Measurements from ENCODE around the gene ORC3.
"Not testable (repeated sequence)": the region's sequence is repeated elsewhere in the genome, so short reads cannot be mapped to it uniquely, and the experiment has no call there.

ORC3 gene

DNA sequence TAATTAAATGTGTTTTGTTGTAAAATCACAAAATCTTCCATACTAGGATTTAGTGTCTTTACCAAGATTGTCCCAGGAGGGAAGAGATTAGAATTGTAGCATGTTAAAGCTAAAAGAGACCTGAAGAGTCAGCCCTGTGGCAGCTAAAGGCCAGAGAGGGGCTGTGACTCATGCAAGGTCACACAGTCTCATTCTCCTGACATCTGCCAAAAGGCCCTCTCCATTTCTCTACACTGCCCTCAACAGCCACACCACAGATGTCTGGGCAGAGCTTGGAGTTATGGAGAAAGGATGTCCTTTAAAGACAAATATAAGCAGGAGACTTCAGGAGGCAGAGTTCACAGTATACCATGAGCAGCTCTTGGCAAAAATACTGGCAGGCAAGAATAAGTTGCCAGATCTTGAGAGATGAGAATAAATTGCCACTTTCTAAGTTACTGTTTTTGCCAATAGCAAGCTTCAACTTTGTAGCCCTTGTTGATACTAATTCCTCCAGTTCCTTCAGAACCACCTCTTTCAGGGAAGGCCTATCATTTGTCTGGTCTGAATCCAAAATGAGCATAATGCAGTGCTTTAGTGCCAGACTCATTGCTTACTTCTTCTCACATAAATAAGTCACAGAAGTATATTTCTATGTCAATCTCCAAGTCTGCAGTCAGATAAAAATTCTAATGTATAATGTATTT lies 70.4 kb downstream of the ORC3 start:
- no peak for DNase-seq (ENCODE audit: low read depth in 2 of 2)

- no peak for DNase-seq (ENCODE audit: low read depth in 2 of 2)
These were observed 71.1 kb downstream of the ORC3 start for GRCh38 chr6:87661016-87661415.

- no peak for DNase-seq (ENCODE audit: low read depth in 2 of 2)
These were observed 71.6 kb downstream of the ORC3 start for GRCh38 chr6:87661503-87661902.

DNA sequence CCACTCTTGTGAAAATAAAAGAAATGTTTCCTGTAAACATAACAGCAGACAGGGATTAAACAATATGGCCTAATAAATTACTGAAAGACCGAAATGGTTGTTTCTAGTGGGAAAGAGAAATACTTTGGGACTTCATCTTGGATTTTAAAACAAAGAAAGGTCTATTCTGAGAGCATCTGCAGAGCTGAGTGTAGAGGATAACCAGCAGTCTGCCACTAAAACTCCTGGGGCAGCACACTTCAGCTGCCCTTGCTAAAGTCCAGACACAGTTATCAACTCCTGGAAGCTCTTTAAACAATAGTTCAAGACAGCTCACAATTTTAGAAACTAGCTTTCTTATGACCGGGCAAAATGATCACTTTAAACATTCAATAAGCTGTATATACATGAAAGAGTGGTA lies 73.5 kb downstream of the ORC3 start:
- no peak for DNase-seq (ENCODE audit: low read depth in 2 of 2)

DNA sequence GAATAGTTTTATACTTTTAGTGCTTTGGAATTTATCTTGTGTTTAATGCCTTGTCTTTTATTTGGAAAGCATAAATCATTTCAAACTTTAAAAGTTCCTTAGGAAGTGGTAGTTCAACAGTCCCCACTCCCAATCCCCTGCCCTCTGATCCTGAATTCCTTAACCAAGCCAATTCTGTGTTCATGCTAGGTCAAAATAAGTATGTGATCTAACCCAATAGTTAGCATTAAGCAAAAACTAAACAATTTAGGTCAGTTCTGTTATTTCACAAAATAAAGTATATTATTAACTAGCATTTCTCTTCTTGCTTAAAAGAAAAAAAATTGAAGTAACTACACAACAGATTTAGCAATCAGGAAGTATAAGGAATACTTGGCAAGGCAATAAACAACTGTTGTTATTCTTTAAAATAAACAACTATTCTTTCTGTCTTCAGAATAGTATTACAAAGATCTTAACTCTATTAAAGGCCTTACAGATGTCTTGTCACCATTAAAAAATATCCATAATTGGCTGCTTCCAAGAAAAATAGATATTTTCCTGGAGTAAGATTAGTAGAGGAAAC lies 75.1 kb downstream of the ORC3 start:
- DNase-seq (ENCODE audit: low read depth in 2 of 2) = no peak

DNA sequence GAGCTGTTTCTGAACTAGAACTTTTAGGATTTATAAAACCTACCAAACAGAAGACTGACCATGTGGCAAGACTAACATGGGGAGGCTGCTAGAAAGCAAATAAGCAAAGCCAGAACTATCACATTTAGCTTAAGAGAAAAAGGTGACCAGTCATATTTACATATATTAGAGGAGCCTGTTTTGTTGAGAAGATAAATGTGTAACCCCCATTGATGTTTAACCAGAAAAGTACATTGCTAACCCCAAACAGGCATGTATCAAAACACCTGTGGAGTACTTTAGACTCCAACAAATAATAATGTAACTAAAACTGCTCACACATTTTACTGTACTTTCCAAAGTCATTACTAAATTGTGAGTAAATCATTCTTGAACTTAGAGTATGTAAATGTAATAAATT lies 77.1 kb downstream of the ORC3 start:
- DNase-seq (ENCODE audit: low read depth in 2 of 2) = no peak

- DNase-seq (ENCODE audit: low read depth in 2 of 2) = no peak
These were observed 78.1 kb downstream of the ORC3 start for GRCh38 chr6:87668013-87668412.

- DNase-seq (ENCODE audit: low read depth in 2 of 2) = no peak
These were observed 79.1 kb downstream of the ORC3 start for GRCh38 chr6:87669051-87669450.

DNA sequence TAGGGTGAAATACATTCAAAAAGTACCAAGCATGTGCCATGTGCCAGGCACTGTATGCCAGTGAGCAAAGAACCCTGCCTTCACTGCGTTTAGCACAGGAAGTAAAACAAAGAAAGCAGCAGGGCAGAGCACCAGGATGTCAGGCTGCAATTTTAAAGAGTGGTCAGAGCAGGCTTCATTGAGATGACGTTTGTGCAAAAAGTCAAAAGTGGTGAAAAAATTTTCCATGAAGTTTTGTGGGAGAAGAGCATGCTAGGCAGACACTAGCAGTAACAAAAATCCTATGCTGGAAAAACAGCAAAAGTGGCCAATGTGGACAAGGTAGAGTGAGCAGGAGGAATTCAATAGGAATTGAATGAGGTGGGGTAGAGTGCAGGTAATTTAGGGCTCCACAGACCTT lies 80.8 kb downstream of the ORC3 start:
- no peak for DNase-seq (ENCODE audit: low read depth in 2 of 2)

GRCh38 chr6:87671555-87672029 lies 81.7 kb downstream of the ORC3 start:
- no peak for DNase-seq (ENCODE audit: low read depth in 2 of 2)

- no peak for DNase-seq (ENCODE audit: low read depth in 2 of 2)
These were observed 82.7 kb downstream of the ORC3 start for GRCh38 chr6:87672641-87673040.

DNA sequence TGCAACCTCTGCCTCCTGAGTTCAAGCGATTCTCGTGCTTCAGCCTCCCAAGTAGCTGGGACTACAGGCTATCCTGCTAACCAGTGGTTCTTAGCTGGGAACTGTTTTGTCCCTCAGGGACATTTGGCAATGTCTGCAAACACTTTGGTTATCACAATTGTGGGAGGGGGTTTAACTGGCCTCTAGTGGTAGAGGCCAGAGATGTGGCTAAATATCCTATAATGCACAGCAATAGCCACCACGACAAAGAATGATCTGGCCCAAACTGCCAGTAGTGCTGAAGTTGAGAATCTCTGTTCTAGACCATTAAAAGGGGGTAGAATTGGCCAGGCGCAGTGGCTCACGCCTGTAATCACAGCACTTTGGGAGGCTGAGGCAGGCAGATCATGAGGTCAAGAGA lies 83.3 kb downstream of the ORC3 start:
- DNase-seq (ENCODE audit: low read depth in 2 of 2) = no peak

DNA sequence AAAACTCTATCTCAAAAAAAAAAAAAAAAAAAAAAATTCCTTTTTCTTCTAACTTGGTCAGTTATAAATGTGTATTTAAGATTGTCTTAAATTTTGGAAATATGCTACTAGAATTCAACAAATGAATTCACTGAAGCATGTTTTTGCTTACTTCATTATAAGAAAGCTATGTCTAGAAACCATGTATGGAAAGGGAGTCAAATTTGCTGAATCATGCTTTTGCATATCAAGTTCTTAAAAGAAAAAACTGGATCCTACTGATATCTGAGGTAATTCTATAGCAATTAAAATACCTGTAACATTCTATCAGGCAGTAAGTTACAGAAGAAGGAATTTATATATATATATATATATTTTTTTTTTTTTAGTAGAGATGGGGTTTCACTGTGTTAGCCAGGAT lies 84.4 kb downstream of the ORC3 start:
- no peak for DNase-seq (ENCODE audit: low read depth in 2 of 2)

- no peak for DNase-seq (ENCODE audit: low read depth in 2 of 2)
These were observed 85.2 kb downstream of the ORC3 start for GRCh38 chr6:87675004-87675681.

DNA sequence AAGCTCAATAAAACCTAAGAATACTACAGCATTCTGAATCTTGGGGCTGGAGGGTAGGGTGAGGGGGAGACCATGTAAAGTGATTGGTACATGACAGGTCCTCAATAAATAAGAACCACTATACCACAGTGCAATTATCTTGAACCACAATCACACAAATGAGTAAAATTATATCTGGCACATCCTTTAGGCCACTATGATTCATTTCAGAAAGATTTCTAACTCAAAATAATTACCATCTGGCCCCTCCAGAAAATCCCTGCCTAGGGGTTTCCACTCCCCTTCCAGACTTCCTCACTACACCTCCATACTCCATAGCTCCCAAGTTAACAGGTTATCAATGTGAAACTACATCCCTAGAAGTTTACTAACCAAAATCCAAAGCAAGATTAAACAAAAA lies 92.4 kb downstream of the ORC3 start:
- DNase-seq (ENCODE audit: low read depth in 2 of 2) = no peak

GRCh38 chr6:87683890-87684289 lies 94.0 kb downstream of the ORC3 start:
- no peak for DNase-seq (ENCODE audit: low read depth in 2 of 2)

GRCh38 chr6:87684895-87685654 lies 95.1 kb downstream of the ORC3 start:
- no peak for DNase-seq (ENCODE audit: low read depth in 2 of 2)

GRCh38 chr6:87686636-87687205 lies 96.8 kb downstream of the ORC3 start:
- not testable (repeated sequence) for DNase-seq (ENCODE audit: low read depth in 2 of 2)

- DNase-seq (ENCODE audit: low read depth in 2 of 2) = no peak
These were observed 97.4 kb downstream of the ORC3 start for GRCh38 chr6:87687296-87687695.

GRCh38 chr6:87687893-87688292 lies 98.0 kb downstream of the ORC3 start:
- not testable (repeated sequence) for DNase-seq (ENCODE audit: low read depth in 2 of 2)

- no peak for DNase-seq (ENCODE audit: low read depth in 2 of 2)
These were observed 100.5 kb downstream of the ORC3 start for GRCh38 chr6:87690441-87690840.

DNA sequence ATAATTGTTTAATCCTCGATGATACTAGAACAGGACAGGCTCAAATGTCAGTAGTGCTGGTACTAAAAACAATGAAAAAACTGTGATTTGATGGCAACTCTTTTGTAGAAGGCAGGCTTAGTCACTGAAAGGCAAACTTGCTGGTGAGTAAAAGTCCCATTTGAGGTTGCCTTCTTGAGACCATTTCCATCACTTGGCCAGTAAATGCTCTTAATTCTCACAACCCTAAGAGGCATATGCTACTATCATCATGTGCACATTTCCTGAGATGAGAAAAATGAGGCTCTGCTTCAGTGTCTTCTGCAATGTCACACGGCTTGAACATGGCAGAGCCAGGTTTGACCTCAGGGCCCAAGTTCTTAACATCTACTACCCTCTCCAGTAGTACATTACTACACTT lies 102.2 kb downstream of the ORC3 start:
- DNase-seq (ENCODE audit: low read depth in 2 of 2) = no peak
